Right lobe of liver (tissue), 6 donors: ENCODE results near the gene UVSSA. TPM values are rescaled to one million over a fixed set of nuclear protein-coding genes. Genes with fewer than 3 reads are reported as not detected.
A peak's percentile ranks its signal among the peaks of the same experiment; 100 is the strongest.

ENCODE experiments used
- ATAC-seq, 4 donors: fragments of 200-7000 bp; cut with Tn5 transposase; one replicate each; pipeline ENCODE4 v1.9.1; 2020; ENCODE audit warnings: mild to moderate bottlenecking in 4 of 4, moderate library complexity in 4 of 4
- DNase-seq, 3 donors: peaks; one replicate each; pipeline ENCODE4 v3.0.0-alpha.2; 2020
- H3K27ac ChIP-seq, 3 donors: fragments of 200-600 bp; one replicate each; pipeline ENCODE4 v1.8.0; 2022
- H3K27me3 ChIP-seq, 2 donors: fragments of 200-600 bp; one replicate each; pipeline ENCODE4 v1.8.0; 2022
- H3K36me3 ChIP-seq, 4 donors: fragments of 200-600 bp; sonication (generic) in 1 of 4; one replicate each; pipeline versions ENCODE4 v1.5.1 to v1.8.0; 2017 to 2022; ENCODE audit warnings: control low read depth in 1 of 4
- H3K4me1 ChIP-seq, 4 donors: fragments of 200-600 bp; sonication (generic) in 1 of 4; one replicate each; pipeline versions ENCODE4 v1.5.1 to v1.8.0; 2017 to 2022; ENCODE audit warnings: control low read depth in 1 of 4
- H3K4me3 ChIP-seq, 3 donors: fragments of 200-600 bp; one replicate each; pipeline ENCODE4 v1.8.0; 2022
- H3K9me3 ChIP-seq, 4 donors: fragments of 200-600 bp; sonication (generic) in 1 of 4; one replicate each; pipeline versions ENCODE4 v1.5.1 to v1.8.0; 2017 to 2022; ENCODE audit warnings: control low read depth in 1 of 4
- CTCF ChIP-seq, 4 donors: fragments of 200-600 bp in 3 of 4; fragments of 450-650 bp in 1 of 4; IDR thresholded peaks; one replicate each; pipeline versions ENCODE4 v1.5.1 to v1.8.0; 2016 to 2022; ENCODE audit warnings: antibody characterized with exemption in 4 of 4, mild to moderate bottlenecking in 2 of 4
- POLR2A ChIP-seq: fragments of 450-650 bp; IDR thresholded peaks from one replicate; pipeline ENCODE4 v1.6.1; 2017; ENCODE audit warnings: antibody characterized with exemption, mild to moderate bottlenecking
- WGBS: methylation state at CpG from one replicate; pipeline ENCODE4 v1.1.6; 2018; ENCODE audit warnings: low coverage, low lambda C conversion rate; ENCODE audit not compliant: insufficient coverage; ENCODE audit errors: missing lambda C conversion rate; 5-methylcytosine and 5-hydroxymethylcytosine counted together
- intact Hi-C, 2 donors: fragments of 100-400 bp; cut with DNase I; formaldehyde crosslinking; loops; one replicate each; pipeline versions ENCODE4 v1.11.2 to v1.14.1; 2022
- total RNA-seq, 6 experiments: library from RNA; depleted of rRNA in 2 of 6; stranded (reverse); fragments of >200 nt in 2 of 6; fragmentation: NEBNext Ultra II Directional in 3 of 6; extraction: Animal tissue kit (Norgen Biotek cat#: 25700) in 3 of 6; gene quantifications; one replicate each; pipeline versions ENCODE4 v1.1.0 to v1.2.4, GENCODE V29; 2016 to 2023
- donor health status: DM: no; HTN: yes; CAD: no.
- donor health status: DM: no; HTN: no; CAD: no.
- donor health status: DM: no; HTN: no; CAD: no.
- donor health status: DM: no; HTN: yes; CAD: no.
- donor health status: DM: no; HTN: yes; CAD: no.

Gene UVSSA
- total RNA-seq, 6 experiments from 2014 or later = 9.1 to 14.5 (median 11.3) TPM

GRCh38 chr4:1364748-1365147 lies 17.7 kb downstream of the UVSSA start:
- no peak for ATAC-seq
- intact Hi-C loops = loop anchor here in 1 of 2 donors (10.0 kb wide), 1 partner anchor 260 kb away; no protein-coding TSS in a partner anchor

GRCh38 chr4:1365271-1366178 lies 18.5 kb downstream of the UVSSA start:
- Histone ChIP-seq H3K4me3 (no peak overlapping the region), H3K27ac (no peak overlapping the region), H3K4me1 (peaks cover 0 to 5% (median 2%) of the 10 kb centered on the region in 4 donors), H3K27me3 (no peaks in the 10 kb centered on the region), H3K36me3 (no peaks in the 10 kb centered on the region), H3K9me3 (no peaks in the 10 kb centered on the region)
- no peak for TF ChIP-seq CTCF (IDR thresholded peaks at IDR 0.05)
- ATAC-seq (no peak), DNase-seq (peak in 2 of 3 donors; percentile 12 to 36)
- intact Hi-C loops = loop anchor here in 1 of 2 donors (10.0 kb wide), 1 partner anchor 259 kb away; no protein-coding TSS in a partner anchor
- WGBS = 84% methylated on average over 8 of the region's 25 CpGs

More at GRCh38 chr4:1364748-1365147, 17.7 kb downstream of the UVSSA start:
- H3K27me3 ChIP-seq = no peaks in the 10 kb centered on the region
- peaks cover 0 to 5% (median 0%) of the 10 kb centered on the region in 4 donors for H3K4me1 ChIP-seq
- H3K4me3 ChIP-seq = no peak overlapping the region
- no peaks in the 10 kb centered on the region for H3K9me3 ChIP-seq
- H3K27ac ChIP-seq = no peak overlapping the region
- DNase-seq = no peak
- TF ChIP-seq POLR2A (no peak), CTCF (IDR thresholded peaks at IDR 0.05) (no peak)
- WGBS = 98% methylated on average over 8 of the region's 13 CpGs
- no peaks in the 10 kb centered on the region for H3K36me3 ChIP-seq

GRCh38 chr4:1366371-1367229 lies 19.6 kb downstream of the UVSSA start:
- WGBS = 96% methylated on average over 7 of the region's 35 CpGs
- TF ChIP-seq CTCF (IDR thresholded peaks at IDR 0.05) = no peak
- no peak for TF ChIP-seq POLR2A

GRCh38 chr4:1367230-1367935 lies 20.4 kb downstream of the UVSSA start:
- WGBS = 96% methylated on average over 3 of the region's 17 CpGs
- Histone ChIP-seq H3K4me3 (no peak overlapping the region), H3K27ac (no peak overlapping the region), H3K27me3 (no peaks in the 10 kb centered on the region), H3K4me1 (peaks cover 0 to 5% (median 2%) of the 10 kb centered on the region in 4 donors), H3K36me3 (no peaks in the 10 kb centered on the region), H3K9me3 (no peaks in the 10 kb centered on the region)
- ATAC-seq (no peak), DNase-seq (peak in 1 of 3 donors; percentile 40)
- TF ChIP-seq CTCF (IDR thresholded peaks at IDR 0.05) (no peak), POLR2A (no peak)
- intact Hi-C loops = loop anchor here in 1 of 2 donors (10.0 kb wide), 1 partner anchor 257 kb away; no protein-coding TSS in a partner anchor

More at GRCh38 chr4:1366371-1367229, 19.6 kb downstream of the UVSSA start:
- Histone ChIP-seq H3K27me3 (no peaks in the 10 kb centered on the region), H3K27ac (no peak overlapping the region), H3K9me3 (no peaks in the 10 kb centered on the region), H3K4me3 (no peak overlapping the region), H3K4me1 (peaks cover 0 to 5% (median 2%) of the 10 kb centered on the region in 4 donors), H3K36me3 (no peaks in the 10 kb centered on the region)
- ATAC-seq = no peak
- peak in 2 of 3 donors; percentile 15 to 53 for DNase-seq
- intact Hi-C loops = loop anchor here in 1 of 2 donors (10.0 kb wide), 1 partner anchor 258 kb away; no protein-coding TSS in a partner anchor
